WTC11 (cell line): ENCODE results near the gene SGCA.

Experiments
- ATF1 ChIP-seq: sonication (generic); formaldehyde crosslinking; IDR thresholded peaks from 2 replicates; pipeline ENCODE4 v1.8.1; 2023; ENCODE audit warnings: mild to moderate bottlenecking, moderate library complexity, missing genetic modification reagents
- ATF2 ChIP-seq: sonication (generic); formaldehyde crosslinking; IDR thresholded peaks from 2 replicates; pipeline ENCODE4 v1.8.1; 2022; ENCODE audit warnings: low read depth, missing genetic modification reagents, borderline replicate concordance
- CREB1 ChIP-seq: sonication (generic); formaldehyde crosslinking; IDR thresholded peaks from 2 replicates; pipeline ENCODE4 v1.8.0; 2023; ENCODE audit warnings: mild to moderate bottlenecking, missing genetic modification reagents
- CREM ChIP-seq: sonication (generic); formaldehyde crosslinking; IDR thresholded peaks from 2 replicates; pipeline ENCODE4 v1.8.1; 2022; ENCODE audit warnings: mild to moderate bottlenecking, missing genetic modification reagents, moderate library complexity
- CTCF ChIP-seq: fragments of 200-600 bp; IDR thresholded peaks from 2 replicates; pipeline ENCODE4 v1.8.0; 2022; ENCODE audit warnings: antibody characterized with exemption
- FOXJ3 ChIP-seq: sonication (generic); formaldehyde crosslinking; IDR thresholded peaks from 2 replicates; pipeline ENCODE4 v1.9.0; 2021; ENCODE audit warnings: missing genetic modification reagents, mild to moderate bottlenecking, borderline replicate concordance
- JUN ChIP-seq: sonication (generic); formaldehyde crosslinking; IDR thresholded peaks from 2 replicates; pipeline ENCODE4 v1.8.0; 2023; ENCODE audit warnings: mild to moderate bottlenecking, missing genetic modification reagents
- RELA ChIP-seq: sonication (generic); formaldehyde crosslinking; IDR thresholded peaks from 2 replicates; pipeline ENCODE4 v1.8.1; 2022; ENCODE audit warnings: missing genetic modification reagents, mild to moderate bottlenecking, borderline replicate concordance
- TP53 ChIP-seq: sonication (generic); formaldehyde crosslinking; IDR thresholded peaks from 2 replicates; pipeline ENCODE4 v1.8.1; 2023; ENCODE audit warnings: mild to moderate bottlenecking, missing genetic modification reagents
- TF ChIP-seq, protein P1 (sequence below): sonication (generic); formaldehyde crosslinking; IDR thresholded peaks from 2 replicates; pipeline ENCODE4 v1.8.1; 2022; ENCODE audit warnings: missing genetic modification reagents, borderline replicate concordance

DNA sequence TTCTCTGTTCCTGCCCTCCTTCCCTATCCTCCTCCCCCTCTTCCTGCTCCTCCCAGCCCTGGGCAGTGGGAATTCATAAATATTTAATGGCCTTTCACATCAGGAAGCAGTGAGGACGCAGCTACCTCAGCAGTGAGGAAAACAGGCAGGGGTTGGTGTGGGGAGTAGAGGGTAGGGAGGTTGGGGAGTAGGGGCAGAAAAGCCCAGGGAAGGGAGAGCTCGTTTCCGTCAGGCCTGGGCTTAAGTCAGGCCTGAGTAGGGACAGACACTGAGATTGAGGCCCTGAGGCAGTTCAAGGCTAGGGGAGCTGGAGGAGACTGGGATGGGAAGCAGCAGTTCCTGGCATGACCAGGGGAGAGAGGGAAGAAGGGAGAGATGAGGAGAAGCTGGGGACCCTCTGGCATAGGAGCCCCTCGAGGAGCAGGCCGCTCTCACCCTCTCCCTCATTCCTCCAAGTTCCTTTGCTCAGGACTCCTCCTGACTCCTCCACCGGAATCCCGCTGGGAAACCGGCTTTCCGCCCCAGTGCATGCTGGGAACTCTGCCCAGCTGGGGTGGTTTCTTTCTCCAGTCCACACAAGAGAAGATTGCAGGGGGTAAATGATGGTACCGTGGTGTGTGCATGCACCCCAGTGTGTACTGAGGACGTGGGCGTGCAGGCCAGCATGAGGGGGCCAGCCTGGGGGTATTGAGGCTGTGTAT is 42.0 kb upstream of the SGCA start:
- TF ChIP-seq CTCF, result no peak
- no peak for TF ChIP-seq ATF2 (CRISPR knock-in tag)
- peak; percentile 33; the same call in 1 of the 2 replicates for TF ChIP-seq TP53 (CRISPR knock-in tag)
- TF ChIP-seq CREB1, result no peak
- TF ChIP-seq, protein P1, sequence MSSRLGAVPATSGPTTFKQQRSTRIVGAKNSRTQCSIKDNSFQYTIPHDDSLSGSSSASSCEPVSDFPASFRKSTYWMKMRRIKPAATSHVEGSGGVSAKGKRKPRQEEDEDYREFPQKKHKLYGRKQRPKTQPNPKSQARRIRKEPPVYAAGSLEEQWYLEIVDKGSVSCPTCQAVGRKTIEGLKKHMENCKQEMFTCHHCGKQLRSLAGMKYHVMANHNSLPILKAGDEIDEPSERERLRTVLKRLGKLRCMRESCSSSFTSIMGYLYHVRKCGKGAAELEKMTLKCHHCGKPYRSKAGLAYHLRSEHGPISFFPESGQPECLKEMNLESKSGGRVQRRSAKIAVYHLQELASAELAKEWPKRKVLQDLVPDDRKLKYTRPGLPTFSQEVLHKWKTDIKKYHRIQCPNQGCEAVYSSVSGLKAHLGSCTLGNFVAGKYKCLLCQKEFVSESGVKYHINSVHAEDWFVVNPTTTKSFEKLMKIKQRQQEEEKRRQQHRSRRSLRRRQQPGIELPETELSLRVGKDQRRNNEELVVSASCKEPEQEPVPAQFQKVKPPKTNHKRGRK, result no peak
- no peak for TF ChIP-seq JUN
- no peak for TF ChIP-seq CREM (CRISPR knock-in tag)
- no peak for TF ChIP-seq FOXJ3 (CRISPR knock-in tag)
- no peak for TF ChIP-seq ATF1 (CRISPR knock-in tag)
- no peak for TF ChIP-seq RELA (CRISPR knock-in tag)
